Activated T-helper 17 cell treated with anti-CD3 and anti-CD28 coated beads, Interleukin-2, amount 50 U/mL, for 72 hours (primary cell): ENCODE data around the gene PPP1R36. TPM values are rescaled to one million over a fixed set of nuclear protein-coding genes. Genes with fewer than 3 reads are reported as not detected.
"Not testable (repeated sequence)": the region's sequence is repeated elsewhere in the genome, so short reads cannot be mapped to it uniquely, and the experiment has no call there.

Experiments
- ATAC-seq: fragments of 150-1000 bp; cut with Tn5 transposase; replicated peaks from 2 replicates; pipeline ENCODE4 v1.10.0; 2021; ENCODE audit warnings: mild to moderate bottlenecking, moderate library complexity
- H3K27ac Mint-ChIP-seq: one replicate; pipeline ENCODE4 v1.8.0; 2022; ENCODE audit warnings: mixed read lengths
- H3K27me3 Mint-ChIP-seq: one replicate; pipeline ENCODE4 v1.8.0; 2022; ENCODE audit warnings: mixed read lengths
- H3K36me3 Mint-ChIP-seq: one replicate; pipeline ENCODE4 v1.8.0; 2022; ENCODE audit warnings: low read depth, mild to moderate bottlenecking, mixed read lengths
- H3K4me1 Mint-ChIP-seq: one replicate; pipeline ENCODE4 v1.8.0; 2022; ENCODE audit warnings: mixed read lengths
- H3K4me3 Mint-ChIP-seq: one replicate; pipeline ENCODE4 v1.8.0; 2022; ENCODE audit warnings: mild to moderate bottlenecking, mixed read lengths
- H3K9me3 Mint-ChIP-seq: one replicate; pipeline ENCODE4 v1.8.0; 2022; ENCODE audit warnings: mixed read lengths
- total RNA-seq, 2 donors: library from RNA; stranded (reverse); gene quantifications; one replicate each; pipeline ENCODE4 v1.2.3, GENCODE V29; 2022

The PPP1R36 gene
- total RNA-seq, 2 donors from 2014 or later = not detected

DNA sequence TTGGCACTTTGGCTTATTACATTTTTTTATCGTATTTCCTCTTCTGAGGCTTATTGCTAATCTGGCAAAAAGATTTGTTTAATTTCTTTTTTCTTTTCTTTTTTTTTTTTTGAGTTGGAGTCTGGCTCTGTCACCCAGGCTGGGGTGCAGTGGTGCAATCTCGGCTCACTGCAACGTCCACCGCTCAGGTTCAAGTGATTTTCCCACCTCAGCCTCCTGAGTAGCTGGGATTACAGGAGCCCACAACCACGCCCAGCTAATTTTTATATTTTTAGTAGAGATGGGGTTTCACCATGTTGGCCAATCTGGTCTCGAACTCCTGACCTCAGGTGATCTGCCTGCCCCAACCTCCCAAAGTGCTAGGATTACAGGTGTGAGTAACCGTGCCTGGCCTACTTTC is 19.9 kb downstream of the PPP1R36 start:
- not testable (repeated sequence) for H3K9me3 Mint-ChIP-seq, H3K4me1 Mint-ChIP-seq, H3K36me3 Mint-ChIP-seq, H3K4me3 Mint-ChIP-seq, ATAC-seq, H3K27ac Mint-ChIP-seq, H3K27me3 Mint-ChIP-seq

DNA sequence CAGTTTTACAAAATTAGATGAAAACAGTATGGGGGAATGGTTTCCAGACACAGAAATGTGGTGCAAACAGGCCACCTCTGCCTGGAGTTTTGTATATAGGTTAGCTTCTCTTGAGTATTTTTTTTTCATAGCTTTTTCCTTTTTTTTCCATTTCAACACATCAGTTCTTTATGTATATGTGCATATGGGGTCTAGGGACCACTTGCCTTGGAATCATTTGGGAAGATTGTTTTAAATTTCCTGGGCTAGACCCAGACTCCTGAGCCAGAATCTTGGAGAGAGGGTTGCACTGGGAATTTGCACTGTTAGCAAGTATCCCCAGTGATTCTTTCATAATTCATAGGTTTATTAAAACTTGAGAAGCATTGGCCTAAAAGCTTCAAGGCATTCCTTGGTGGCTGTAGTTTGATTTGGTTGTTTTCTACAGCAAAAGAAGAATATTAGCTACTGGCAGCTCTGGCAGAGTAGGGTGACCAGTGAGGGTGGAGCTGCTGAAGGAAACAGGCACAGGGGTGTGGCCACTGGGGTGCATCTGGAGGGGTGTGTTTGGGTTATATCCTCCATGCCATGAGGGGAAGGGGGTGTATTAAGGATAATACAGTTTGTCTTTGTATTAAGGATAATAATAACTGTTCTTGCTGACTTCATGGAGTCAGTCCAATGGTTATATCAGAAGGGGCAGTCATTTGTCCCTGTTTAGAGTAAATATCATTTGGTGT is 22.8 kb downstream of the PPP1R36 start:
- Mint-ChIP-seq H3K9me3 (no peaks in the 10 kb centered on the region), H3K4me3 (no peak overlapping the region), H3K4me1 (no peaks in the 10 kb centered on the region), H3K27ac (no peak overlapping the region), H3K36me3 (no peaks in the 10 kb centered on the region), H3K27me3 (no peaks in the 10 kb centered on the region)
- no peak for ATAC-seq

DNA sequence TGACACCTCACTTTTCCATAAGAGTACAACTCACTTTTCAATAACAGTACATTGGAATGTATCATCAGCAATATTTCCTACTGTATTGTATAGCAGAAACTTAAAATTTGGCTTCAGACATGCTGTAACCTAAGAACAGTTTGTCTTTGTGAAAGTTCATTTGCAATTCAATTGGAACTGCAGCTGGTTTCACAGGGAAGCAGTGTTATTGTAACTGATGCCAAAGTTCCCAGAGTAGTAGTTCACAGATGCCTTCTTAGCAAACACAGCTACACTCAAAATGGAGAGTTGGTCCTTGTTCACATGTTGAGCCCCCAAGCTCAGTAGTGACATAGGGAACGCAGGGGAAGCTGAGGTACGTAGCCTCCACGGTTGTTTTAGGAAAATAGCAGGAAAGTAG is 23.3 kb downstream of the PPP1R36 start:
- Mint-ChIP-seq H3K9me3 (no peaks in the 10 kb centered on the region), H3K36me3 (no peaks in the 10 kb centered on the region), H3K27me3 (no peaks in the 10 kb centered on the region), H3K27ac (no peak overlapping the region), H3K4me1 (no peaks in the 10 kb centered on the region), H3K4me3 (no peak overlapping the region)
- ATAC-seq = no peak

DNA sequence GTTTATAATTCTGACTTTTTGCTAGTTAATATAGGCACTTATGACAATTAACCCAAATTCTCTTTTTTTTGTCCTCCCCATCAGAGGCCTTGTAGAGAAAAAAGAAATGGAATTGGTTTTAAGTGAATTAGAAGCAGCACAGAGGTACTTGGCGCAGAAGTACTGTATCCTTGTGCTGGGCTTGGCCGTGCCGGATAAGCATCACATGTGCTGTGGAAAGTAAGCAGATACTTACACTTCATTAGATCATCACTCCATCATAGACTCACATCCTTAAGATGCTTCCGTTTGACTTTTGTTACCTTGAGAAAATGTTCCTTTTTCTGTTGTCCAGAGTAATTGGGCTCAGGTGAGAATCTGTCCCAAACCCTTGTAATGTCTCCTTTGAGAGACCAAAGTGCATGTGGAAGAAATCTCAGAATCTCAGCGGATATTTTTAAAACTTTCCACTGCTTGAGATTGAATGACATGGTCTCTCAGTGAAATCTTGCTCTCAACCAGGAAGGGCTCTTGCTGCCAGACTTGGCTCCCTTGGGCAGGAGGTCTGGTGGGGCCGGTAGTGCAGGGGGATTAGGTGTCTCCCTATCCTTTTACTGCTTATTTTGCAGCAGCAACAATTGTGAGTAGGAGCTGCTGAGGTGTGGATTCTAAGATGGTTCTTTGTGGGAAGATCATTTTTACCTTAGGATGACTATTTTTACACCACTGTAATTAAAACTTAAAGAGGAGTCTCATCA is 24.8 kb downstream of the PPP1R36 start:
- no peaks in the 10 kb centered on the region for H3K9me3 Mint-ChIP-seq
- no peak for ATAC-seq
- H3K4me1 Mint-ChIP-seq = no peaks in the 10 kb centered on the region
- H3K4me3 Mint-ChIP-seq = no peak overlapping the region
- H3K27ac Mint-ChIP-seq = no peak overlapping the region
- H3K36me3 Mint-ChIP-seq = no peaks in the 10 kb centered on the region
- H3K27me3 Mint-ChIP-seq = no peaks in the 10 kb centered on the region

DNA sequence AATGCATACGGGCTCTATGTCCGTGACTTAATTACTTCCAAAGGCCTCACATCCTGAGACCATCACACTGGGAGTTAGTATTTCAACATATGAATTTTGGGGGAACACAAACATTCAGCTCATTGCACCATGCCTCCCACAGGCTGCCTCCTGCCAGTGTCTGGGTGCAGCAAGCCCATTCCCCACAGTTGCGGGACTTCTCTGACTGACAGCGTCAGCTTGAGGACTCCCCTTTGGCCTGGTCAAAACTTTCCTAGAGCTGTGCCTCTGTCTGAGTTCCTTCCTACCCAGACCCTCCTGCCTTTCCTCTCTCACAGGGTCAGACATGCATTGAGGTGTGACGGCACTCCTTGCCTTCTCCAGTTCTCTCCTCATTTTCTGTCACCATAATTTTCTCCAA is 27.4 kb downstream of the PPP1R36 start:
- no peak for ATAC-seq
- Mint-ChIP-seq H3K9me3 (no peaks in the 10 kb centered on the region), H3K4me1 (no peaks in the 10 kb centered on the region), H3K27me3 (no peaks in the 10 kb centered on the region), H3K4me3 (no peak overlapping the region), H3K27ac (no peak overlapping the region), H3K36me3 (no peaks in the 10 kb centered on the region)

DNA sequence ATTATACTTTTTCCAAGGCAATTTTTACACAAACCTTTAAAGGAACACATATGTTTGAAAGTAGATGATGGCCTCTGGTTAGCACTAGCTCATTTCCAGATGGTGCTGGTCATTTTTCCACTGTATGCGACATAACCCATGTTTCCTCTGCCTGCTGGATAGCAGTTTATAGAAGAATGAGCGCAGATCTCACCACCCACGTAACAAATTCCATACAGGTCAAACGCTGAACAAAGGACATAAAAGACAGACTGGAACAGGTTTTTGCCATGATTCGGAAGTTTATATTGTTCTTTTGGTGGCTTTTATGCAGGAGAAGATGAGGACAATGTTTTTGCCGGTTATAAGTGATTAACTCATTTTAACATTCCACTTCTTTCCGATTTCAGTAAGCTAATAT is 30.7 kb downstream of the PPP1R36 start:
- H3K27ac Mint-ChIP-seq = no peak overlapping the region

DNA sequence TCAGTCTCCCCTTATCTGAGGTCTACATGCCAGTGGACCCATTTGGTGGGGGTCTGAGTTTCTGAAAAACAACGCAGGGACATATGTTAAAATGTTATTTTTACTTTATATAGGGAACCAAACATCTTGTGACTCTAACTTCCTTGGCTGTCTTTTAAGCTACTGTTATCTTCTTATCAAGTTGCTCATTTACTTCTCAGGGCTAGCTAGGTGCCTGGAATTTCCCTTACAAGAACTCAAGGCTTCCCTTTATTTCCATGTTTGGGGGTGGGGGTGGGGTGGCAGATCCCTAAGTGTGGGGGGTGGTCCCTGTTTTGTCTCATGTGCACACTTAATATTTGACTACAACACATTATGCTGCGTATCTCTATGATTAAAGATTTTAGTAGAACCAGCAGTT is 31.6 kb downstream of the PPP1R36 start:
- no peaks in the 10 kb centered on the region for H3K9me3 Mint-ChIP-seq
- ATAC-seq = no peak
- H3K4me1 Mint-ChIP-seq = no peaks in the 10 kb centered on the region
- H3K27me3 Mint-ChIP-seq = no peaks in the 10 kb centered on the region
- H3K27ac Mint-ChIP-seq = no peak overlapping the region
- no peaks in the 10 kb centered on the region for H3K36me3 Mint-ChIP-seq
- H3K4me3 Mint-ChIP-seq = no peak overlapping the region

More for the DNA sequence above, 30.7 kb downstream of the PPP1R36 start:
- H3K27me3 Mint-ChIP-seq = no peaks in the 10 kb centered on the region
- no peak for ATAC-seq
- H3K9me3 Mint-ChIP-seq = no peaks in the 10 kb centered on the region
- no peaks in the 10 kb centered on the region for H3K4me1 Mint-ChIP-seq
- H3K36me3 Mint-ChIP-seq = no peaks in the 10 kb centered on the region
- no peak overlapping the region for H3K4me3 Mint-ChIP-seq

DNA sequence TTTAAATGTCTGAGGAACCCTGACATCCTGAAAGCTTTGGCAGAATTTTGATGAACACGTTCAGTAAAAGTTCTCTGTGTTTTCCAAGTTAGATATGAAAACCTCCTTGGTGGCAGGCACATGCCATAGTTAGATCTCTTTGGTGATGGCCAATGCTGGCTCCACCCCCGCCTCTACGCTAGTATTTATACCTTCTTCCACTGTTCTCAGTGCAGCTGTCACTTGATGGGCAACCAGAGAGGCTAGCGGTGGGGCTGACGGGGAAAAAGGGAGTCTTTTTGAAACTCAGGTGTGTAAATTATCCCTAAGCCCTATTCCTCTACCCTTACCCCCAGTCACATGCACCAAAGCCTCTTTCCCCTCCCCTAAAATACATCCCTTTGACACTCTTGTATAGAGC is 32.1 kb downstream of the PPP1R36 start:
- ATAC-seq = no peak
- no peaks in the 10 kb centered on the region for H3K27me3 Mint-ChIP-seq
- H3K4me1 Mint-ChIP-seq = no peaks in the 10 kb centered on the region
- no peaks in the 10 kb centered on the region for H3K9me3 Mint-ChIP-seq
- H3K36me3 Mint-ChIP-seq = no peaks in the 10 kb centered on the region
- no peak overlapping the region for H3K27ac Mint-ChIP-seq
- H3K4me3 Mint-ChIP-seq = no peak overlapping the region

DNA sequence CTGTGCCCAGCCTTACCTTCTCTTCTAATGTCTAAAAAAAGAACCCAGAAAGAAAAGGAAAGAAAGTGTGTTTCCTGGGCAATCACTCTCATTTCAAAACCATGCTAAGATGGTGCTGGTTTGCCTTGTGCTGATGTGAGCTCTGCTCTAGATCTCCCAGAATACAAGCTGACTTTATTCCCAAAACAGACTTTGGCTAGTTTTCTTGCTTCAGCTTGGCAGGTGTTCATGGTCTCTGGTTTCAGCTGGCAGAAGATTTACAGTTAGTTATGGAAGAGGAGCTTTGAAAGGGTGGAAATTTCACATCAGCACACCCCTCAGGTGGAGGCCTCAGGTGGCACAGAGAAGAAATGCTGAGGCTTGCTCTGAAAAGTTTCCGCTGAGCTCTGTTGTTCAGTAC is 34.4 kb downstream of the PPP1R36 start:
- H3K27me3 Mint-ChIP-seq = no peaks in the 10 kb centered on the region
- no peaks in the 10 kb centered on the region for H3K36me3 Mint-ChIP-seq
- H3K27ac Mint-ChIP-seq = no peak overlapping the region
- no peaks in the 10 kb centered on the region for H3K4me1 Mint-ChIP-seq
- no peak for ATAC-seq
- no peak overlapping the region for H3K4me3 Mint-ChIP-seq
- H3K9me3 Mint-ChIP-seq = no peaks in the 10 kb centered on the region

DNA sequence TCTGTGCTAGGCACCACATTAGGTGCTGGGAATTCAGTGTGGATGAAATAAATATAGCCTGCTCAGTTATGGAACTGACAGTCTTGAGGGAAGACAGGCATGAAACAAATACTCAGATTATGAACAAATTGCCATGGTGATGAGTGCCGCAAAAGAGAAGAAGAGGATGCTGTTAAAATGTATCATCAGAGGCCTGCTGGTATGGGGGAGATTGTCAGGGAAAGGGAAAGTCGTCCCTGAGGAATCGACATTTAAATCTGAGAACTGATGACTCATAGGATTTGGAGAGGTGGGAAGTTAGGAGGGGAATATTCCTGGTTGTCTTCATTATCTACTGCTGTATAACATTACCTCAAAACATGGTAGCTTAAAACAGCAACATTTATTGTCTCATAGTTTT is 42.0 kb downstream of the PPP1R36 start:
- no peak overlapping the region for H3K27ac Mint-ChIP-seq
- no peaks in the 10 kb centered on the region for H3K36me3 Mint-ChIP-seq
- H3K27me3 Mint-ChIP-seq = no peaks in the 10 kb centered on the region
- H3K4me1 Mint-ChIP-seq = no peaks in the 10 kb centered on the region
- no peaks in the 10 kb centered on the region for H3K9me3 Mint-ChIP-seq
- ATAC-seq = no peak
- no peak overlapping the region for H3K4me3 Mint-ChIP-seq

DNA sequence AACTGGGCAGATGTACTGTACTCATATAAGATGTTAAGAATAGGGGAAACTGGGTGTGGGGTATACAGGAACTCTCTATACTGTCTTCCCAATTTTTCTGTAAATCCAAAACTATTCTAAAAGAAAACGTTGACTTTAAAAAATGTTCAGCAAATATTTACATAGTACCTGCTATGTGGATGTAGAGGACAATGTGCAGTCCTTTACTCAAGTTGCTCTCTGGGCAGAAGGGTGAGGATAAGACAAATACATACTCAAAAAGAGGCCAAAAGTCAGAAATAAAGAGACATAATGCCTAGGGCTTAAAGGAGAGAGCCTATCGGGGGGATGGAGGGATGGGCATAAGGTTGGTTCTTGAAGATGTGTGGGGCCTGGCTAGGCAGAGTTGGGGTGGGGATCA is 44.7 kb downstream of the PPP1R36 start:
- no peak for ATAC-seq
- no peaks in the 10 kb centered on the region for H3K36me3 Mint-ChIP-seq
- H3K4me3 Mint-ChIP-seq = no peak overlapping the region
- H3K27me3 Mint-ChIP-seq = no peaks in the 10 kb centered on the region
- no peaks in the 10 kb centered on the region for H3K9me3 Mint-ChIP-seq
- H3K27ac Mint-ChIP-seq = no peak overlapping the region
- H3K4me1 Mint-ChIP-seq = no peaks in the 10 kb centered on the region

DNA sequence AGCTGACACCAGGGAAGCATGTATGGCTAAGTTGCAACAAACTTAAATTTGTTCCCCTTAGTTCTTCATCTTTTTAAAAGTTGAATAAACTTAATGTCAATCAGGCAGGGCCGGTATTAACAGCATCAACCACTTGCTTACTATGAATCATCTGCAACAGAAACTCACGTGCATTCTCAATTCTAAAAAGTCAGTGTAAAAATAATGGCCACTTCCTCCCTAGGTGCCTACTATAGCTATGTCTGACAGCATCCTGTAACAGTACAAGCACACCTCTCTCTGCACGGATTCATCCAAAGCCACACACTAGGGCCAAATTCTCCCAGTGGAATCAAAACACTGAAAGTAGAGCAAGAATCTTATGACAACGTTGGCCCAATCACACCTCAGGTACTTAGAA is 48.6 kb downstream of the PPP1R36 start:
- H3K4me1 Mint-ChIP-seq = no peaks in the 10 kb centered on the region
- H3K27ac Mint-ChIP-seq = no peak overlapping the region
- ATAC-seq = peak; percentile 32
- H3K36me3 Mint-ChIP-seq = no peaks in the 10 kb centered on the region
- H3K27me3 Mint-ChIP-seq = peaks cover 11% of the 10 kb centered on the region
- H3K9me3 Mint-ChIP-seq = no peaks in the 10 kb centered on the region
- no peak overlapping the region for H3K4me3 Mint-ChIP-seq

DNA sequence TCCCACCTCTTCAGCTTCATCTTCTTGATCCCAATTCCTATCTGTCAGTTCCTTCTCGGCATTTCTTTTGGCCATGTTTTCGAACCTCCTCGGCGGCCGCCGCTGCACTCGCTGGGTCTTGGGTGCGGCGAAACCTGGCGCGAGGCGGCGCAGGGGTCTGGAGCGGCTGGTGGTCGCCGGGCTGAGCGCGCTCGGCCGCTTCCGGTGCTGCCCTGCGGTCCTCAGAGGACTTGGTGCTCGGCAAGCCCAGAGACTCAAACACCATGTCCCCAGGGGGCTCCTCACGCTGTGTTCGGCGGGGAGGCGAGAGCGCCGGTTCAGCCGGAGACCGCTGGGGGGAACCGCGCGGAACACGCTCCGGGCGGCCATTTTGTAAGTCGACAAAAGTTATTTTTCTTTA is 51.8 kb downstream of the PPP1R36 start:
- H3K36me3 Mint-ChIP-seq = no peaks in the 10 kb centered on the region
- peaks cover 19% of the 10 kb centered on the region for H3K27me3 Mint-ChIP-seq
- no peak for ATAC-seq
- H3K27ac Mint-ChIP-seq = no peak overlapping the region
- H3K4me1 Mint-ChIP-seq = no peaks in the 10 kb centered on the region
- no peak overlapping the region for H3K4me3 Mint-ChIP-seq
- no peaks in the 10 kb centered on the region for H3K9me3 Mint-ChIP-seq

DNA sequence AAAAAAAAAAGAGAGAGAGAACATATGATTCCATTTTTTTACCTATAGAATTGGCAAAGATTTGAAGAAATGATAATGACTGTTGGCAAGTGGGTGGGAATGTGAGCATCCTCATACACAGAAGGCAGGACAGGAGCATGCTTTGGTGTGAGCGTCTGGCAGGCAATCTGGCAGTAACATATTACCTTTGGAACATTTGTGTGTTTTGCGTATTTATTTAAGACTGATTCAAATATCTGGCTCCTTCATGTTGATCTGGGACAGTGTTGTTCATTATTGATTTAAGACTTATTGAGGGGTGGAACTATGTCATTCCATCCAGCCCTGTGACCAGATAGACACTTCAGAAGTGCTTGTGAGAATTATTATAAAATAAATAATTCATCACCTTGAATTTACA is 53.1 kb downstream of the PPP1R36 start:
- H3K27ac Mint-ChIP-seq = no peak overlapping the region
- no peaks in the 10 kb centered on the region for H3K4me1 Mint-ChIP-seq
- H3K36me3 Mint-ChIP-seq = no peaks in the 10 kb centered on the region
- ATAC-seq = no peak
- H3K4me3 Mint-ChIP-seq = no peak overlapping the region
- no peaks in the 10 kb centered on the region for H3K9me3 Mint-ChIP-seq
- H3K27me3 Mint-ChIP-seq = peaks cover 19% of the 10 kb centered on the region

DNA sequence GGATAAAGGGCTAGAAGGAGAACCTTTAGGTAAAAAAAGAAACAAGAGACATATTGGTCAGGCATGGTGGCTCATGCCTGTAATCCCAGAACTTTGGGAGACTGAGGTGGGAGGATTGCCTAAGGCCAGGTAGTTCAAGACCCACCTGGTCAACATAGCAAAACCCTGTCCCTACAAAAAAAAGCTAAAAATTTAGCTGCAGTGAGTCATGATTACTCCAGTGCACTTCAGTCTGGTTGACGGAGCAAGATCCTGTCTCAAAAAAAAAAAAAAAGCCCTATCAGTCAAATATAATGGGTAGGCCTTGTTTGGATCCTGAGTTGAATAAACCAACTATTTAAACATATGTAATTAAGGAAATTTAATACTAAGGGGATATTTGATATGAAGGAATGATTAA is 54.2 kb downstream of the PPP1R36 start:
- ATAC-seq = no peak
- H3K4me1 Mint-ChIP-seq = no peaks in the 10 kb centered on the region
- peaks cover 19% of the 10 kb centered on the region for H3K27me3 Mint-ChIP-seq
- no peaks in the 10 kb centered on the region for H3K36me3 Mint-ChIP-seq
- no peak overlapping the region for H3K4me3 Mint-ChIP-seq
- H3K9me3 Mint-ChIP-seq = no peaks in the 10 kb centered on the region
- no peak overlapping the region for H3K27ac Mint-ChIP-seq
